HTR-8/SVneo (cell line): Measurements from ENCODE around the gene CERT1.
"Not testable (repeated sequence)": the region's sequence is repeated elsewhere in the genome, so short reads cannot be mapped to it uniquely, and the experiment has no call there.

ENCODE experiments used
- DNase-seq: peaks from one replicate; pipeline ENCODE4 v3.0.0; 2011; ENCODE audit warnings: low spot score, mixed read lengths; ENCODE audit not compliant: insufficient read length
- FAIRE-seq: peaks from 2 replicates; lab custom pipeline; 2011; peaks lifted over from hg19 to GRCh38; lab: Jason Lieb, UNC

Gene CERT1

GRCh38 chr5:75511435-75512382 lies at the start of gene CERT1, which contains the start of gene POLK:
Gene CERT1, minus strand, starts transcription at chr5:75511629. Its CDS starts 422 bp downstream, at chr5:75511207.
Gene POLK, plus strand, starts transcription at chr5:75511891.
- FAIRE-seq (peak; percentile 91), DNase-seq (peak; percentile 96)

- not testable (repeated sequence) for DNase-seq, FAIRE-seq
Observed at GRCh38 chr5:75560655-75561054, 49.2 kb upstream of the CERT1 start.

GRCh38 chr5:75558981-75559632 lies 47.7 kb upstream of the CERT1 start:
- FAIRE-seq, result no peak
- DNase-seq, result no peak

GRCh38 chr5:75558221-75558620 lies 46.8 kb upstream of the CERT1 start:
- DNase-seq (no peak), FAIRE-seq (no peak)

GRCh38 chr5:75553358-75553757 lies 41.9 kb upstream of the CERT1 start:
- DNase-seq (no peak), FAIRE-seq (no peak)

- DNase-seq, result no peak
- no peak for FAIRE-seq
Observed at GRCh38 chr5:75552764-75553163, 41.3 kb upstream of the CERT1 start.

- DNase-seq, result no peak
- no peak for FAIRE-seq
Observed at GRCh38 chr5:75551471-75551870, 40.0 kb upstream of the CERT1 start.

GRCh38 chr5:75550597-75550996 lies 39.2 kb upstream of the CERT1 start:
- no peak for FAIRE-seq
- no peak for DNase-seq

- FAIRE-seq (no peak), DNase-seq (no peak)
Observed at GRCh38 chr5:75547812-75548211, 36.4 kb upstream of the CERT1 start.

- no peak for FAIRE-seq
Observed at GRCh38 chr5:75546830-75547229, 35.4 kb upstream of the CERT1 start.

GRCh38 chr5:75545131-75545530 lies 33.7 kb upstream of the CERT1 start:
- FAIRE-seq (no peak), DNase-seq (no peak)

More at GRCh38 chr5:75546830-75547229, 35.4 kb upstream of the CERT1 start:
- no peak for DNase-seq

- no peak for FAIRE-seq
- no peak for DNase-seq
Observed at GRCh38 chr5:75538211-75538610, 26.8 kb upstream of the CERT1 start.

GRCh38 chr5:75536694-75537360 lies 25.4 kb upstream of the CERT1 start:
- no peak for FAIRE-seq
- DNase-seq, result no peak

- DNase-seq (no peak), FAIRE-seq (peak; percentile 4)
Observed at GRCh38 chr5:75536147-75536546, 24.7 kb upstream of the CERT1 start.

GRCh38 chr5:75534734-75535133 lies 23.3 kb upstream of the CERT1 start:
- FAIRE-seq, result no peak

GRCh38 chr5:75533716-75534115 lies 22.3 kb upstream of the CERT1 start:
- not testable (repeated sequence) for FAIRE-seq, DNase-seq

More at GRCh38 chr5:75534734-75535133, 23.3 kb upstream of the CERT1 start:
- DNase-seq, result no peak

GRCh38 chr5:75532190-75532589 lies 20.8 kb upstream of the CERT1 start:
- DNase-seq (no peak), FAIRE-seq (no peak)

GRCh38 chr5:75529185-75529584 lies 17.8 kb upstream of the CERT1 start:
- FAIRE-seq (no peak), DNase-seq (no peak)

- no peak for FAIRE-seq
Observed at GRCh38 chr5:75526070-75526469, 14.6 kb upstream of the CERT1 start.

GRCh38 chr5:75525344-75525743 lies 13.9 kb upstream of the CERT1 start:
- DNase-seq, result no peak
- no peak for FAIRE-seq

More at GRCh38 chr5:75526070-75526469, 14.6 kb upstream of the CERT1 start:
- DNase-seq, result no peak
